Neural cell (in vitro differentiated cells): Measurements from ENCODE around the gene SRCAP. TPM values are rescaled to one million over a fixed set of nuclear protein-coding genes. Genes with fewer than 3 reads are reported as not detected.

Source experiments
- H2AFZ ChIP-seq: fragments of 200-600, 300-800 bp; sonication (generic), shearing (Covaris generic); 2 replicates; pipeline ENCODE4 v1.6.0; 2014; ENCODE audit warnings: low read depth, mild to moderate bottlenecking, antibody characterized with exemption, low read length, moderate library complexity
- H3F3A ChIP-seq: fragments of 200-600 bp; shearing (Covaris generic); 2 replicates; pipeline ENCODE4 v1.6.1; 2016; ENCODE audit warnings: mild to moderate bottlenecking, moderate library complexity, mixed read lengths, antibody characterized with exemption, low read length; ENCODE audit not compliant: insufficient read depth, poor library complexity, severe bottlenecking
- H3K27ac ChIP-seq: fragments of 200-600, 300-800 bp; sonication (generic), shearing (Covaris generic); 2 replicates; pipeline ENCODE4 v1.5.1; 2014; ENCODE audit warnings: mild to moderate bottlenecking, low read length, moderate library complexity
- H3K27me3 ChIP-seq: fragments of 300-800, 200-600 bp; sonication (generic), shearing (Covaris generic); 2 replicates; pipeline ENCODE4 v1.6.0; 2014; ENCODE audit warnings: mild to moderate bottlenecking, low read depth, low read length, moderate library complexity; ENCODE audit not compliant: insufficient read depth
- H3K36me3 ChIP-seq: fragments of 300-800, 200-600 bp; sonication (generic), shearing (Covaris generic); 2 replicates; pipeline ENCODE4 v1.5.1; 2014; ENCODE audit warnings: mild to moderate bottlenecking, antibody characterized with exemption, low read length, moderate library complexity; ENCODE audit not compliant: insufficient read depth
- H3K4me2 ChIP-seq: fragments of 300-800, 200-600 bp; sonication (generic), shearing (Covaris generic); 2 replicates; pipeline ENCODE4 v1.6.0; 2014; ENCODE audit warnings: mild to moderate bottlenecking, low read length
- H3K4me3 ChIP-seq: fragments of 300-800, 200-600 bp; sonication (generic), shearing (Covaris generic); 2 replicates; pipeline ENCODE4 v1.5.1; 2014; ENCODE audit warnings: mild to moderate bottlenecking, low read length, moderate library complexity
- H3K79me2 ChIP-seq: fragments of 200-600 bp; shearing (Covaris generic); replicated peaks from 2 replicates; pipeline ENCODE4 v1.6.0; 2014; ENCODE audit warnings: mild to moderate bottlenecking, low read length, moderate library complexity; ENCODE audit not compliant: insufficient read depth
- H3K9ac ChIP-seq: fragments of 300-800, 200-600 bp; sonication (generic), shearing (Covaris generic); 2 replicates; pipeline ENCODE4 v1.6.1; 2016; ENCODE audit warnings: mild to moderate bottlenecking, low read length, mixed read lengths
- H3K9me2 ChIP-seq: fragments of 200-600 bp; shearing (Covaris generic); 2 replicates; pipeline ENCODE4 v1.6.1; 2016; ENCODE audit warnings: mild to moderate bottlenecking, low read length, mixed read lengths; ENCODE audit not compliant: insufficient read depth
- H3K9me3 ChIP-seq: fragments of 200-600, 300-800 bp; sonication (generic), shearing (Covaris generic); 2 replicates; pipeline ENCODE4 v1.6.1; 2016; ENCODE audit warnings: mild to moderate bottlenecking, mixed run types, low read length, moderate library complexity, mixed read lengths
- H4K20me1 ChIP-seq: fragments of 200-600 bp; shearing (Covaris generic); 2 replicates; pipeline ENCODE4 v1.6.1; 2016; ENCODE audit warnings: mild to moderate bottlenecking, mixed run types; ENCODE audit not compliant: insufficient read depth
- CTCF ChIP-seq: fragments of 450-650 bp; IDR thresholded peaks from 2 replicates; pipeline ENCODE4 v1.5.1; 2014; ENCODE audit warnings: antibody characterized with exemption, mild to moderate bottlenecking, moderate library complexity; ENCODE audit not compliant: poor library complexity, severe bottlenecking
- EP300 ChIP-seq: fragments of 450-650 bp; conservative IDR thresholded peaks from 2 replicates; pipeline ENCODE4 v1.6.1; 2014; ENCODE audit warnings: antibody characterized with exemption, mild to moderate bottlenecking, moderate library complexity; ENCODE audit not compliant: poor library complexity, severe bottlenecking
- EZH2 ChIP-seq: fragments of 200-600, 300-800 bp; shearing (Covaris generic), sonication (generic); IDR thresholded peaks from 2 replicates; pipeline ENCODE4 v1.6.1; 2014; ENCODE audit warnings: antibody characterized with exemption, low read length, borderline replicate concordance, mild to moderate bottlenecking; ENCODE audit not compliant: insufficient read depth, poor library complexity, severe bottlenecking
- MXI1 ChIP-seq: fragments of 450-650 bp; conservative IDR thresholded peaks from 2 replicates; pipeline ENCODE4 v1.6.1; 2014; ENCODE audit warnings: antibody characterized with exemption, mild to moderate bottlenecking; ENCODE audit not compliant: poor library complexity, severe bottlenecking
- POLR2AphosphoS5 ChIP-seq: IDR thresholded peaks from 2 replicates; pipeline ENCODE4 v1.6.1; 2012
- RAD21 ChIP-seq: fragments of 450-650 bp; conservative IDR thresholded peaks from 2 replicates; pipeline ENCODE4 v1.6.1; 2014; ENCODE audit warnings: antibody characterized with exemption, mild to moderate bottlenecking, moderate library complexity
- REST ChIP-seq: IDR thresholded peaks from 2 replicates; pipeline ENCODE4 v1.6.1; 2012; ENCODE audit warnings: borderline replicate concordance
- SMC3 ChIP-seq: fragments of 450-650 bp; conservative IDR thresholded peaks from 2 replicates; pipeline ENCODE4 v1.6.1; 2014; ENCODE audit warnings: antibody characterized with exemption, mild to moderate bottlenecking, moderate library complexity; ENCODE audit not compliant: poor library complexity
- TAF1 ChIP-seq: IDR thresholded peaks from 2 replicates; pipeline ENCODE4 v1.6.1; 2012; ENCODE audit warnings: low read depth
- polyA plus RNA-seq: library from polyadenylated mRNA; depleted of rRNA; stranded (reverse); fragments of >200 nt; gene quantifications from 2 replicates; pipeline ENCODE4 v1.2.3, GENCODE V29; 2014

The SRCAP gene
- polyA plus RNA-seq, 1 donor from 2014 or later = 0.76 TPM

GRCh38 chr16:30756781-30757100 is 57.8 kb downstream of the SRCAP start:
- no peak overlapping the region for H3K4me2 ChIP-seq
- TF ChIP-seq EZH2 (no peak), POLR2AphosphoS5 (no peak), REST (no peak), TAF1 (no peak), SMC3 (no peak), RAD21 (no peak), EP300 (no peak), MXI1 (no peak), CTCF (no peak)
- H4K20me1 ChIP-seq = no peaks in the 10 kb centered on the region
- no peaks in the 10 kb centered on the region for H3K36me3 ChIP-seq
- H3K9ac ChIP-seq = no peak overlapping the region
- no peak overlapping the region for H3K27ac ChIP-seq
- H3K9me2 ChIP-seq = no peaks in the 10 kb centered on the region
- no peaks in the 10 kb centered on the region for H3F3A ChIP-seq
- no peaks in the 10 kb centered on the region for H3K9me3 ChIP-seq
- H3K79me2 ChIP-seq = peaks cover 6% of the 10 kb centered on the region
- no peak overlapping the region for H2AFZ ChIP-seq
- no peak overlapping the region for H3K4me3 ChIP-seq
- H3K27me3 ChIP-seq = no peaks in the 10 kb centered on the region

GRCh38 chr16:30757316-30757715 is 58.3 kb downstream of the SRCAP start:
- Histone ChIP-seq H3K79me2 (peaks cover 8% of the 10 kb centered on the region), H3K27ac (no peak overlapping the region), H3K36me3 (no peaks in the 10 kb centered on the region), H4K20me1 (no peaks in the 10 kb centered on the region), H3K4me2 (no peak overlapping the region), H3K4me3 (no peak overlapping the region), H3K9me3 (no peaks in the 10 kb centered on the region), H2AFZ (no peak overlapping the region), H3K9me2 (no peaks in the 10 kb centered on the region), H3K27me3 (no peaks in the 10 kb centered on the region), H3K9ac (no peak overlapping the region), H3F3A (no peaks in the 10 kb centered on the region)
- TF ChIP-seq POLR2AphosphoS5 (no peak), RAD21 (no peak), REST (no peak), EP300 (no peak), EZH2 (no peak), MXI1 (no peak), CTCF (no peak), SMC3 (no peak), TAF1 (no peak)
